Type B pancreatic cell (in vitro differentiated cells): Measurements from ENCODE around the gene DNAH14. TPM values are rescaled to one million over a fixed set of nuclear protein-coding genes. Genes with fewer than 3 reads are reported as not detected.
"Not testable (repeated sequence)": the region's sequence is repeated elsewhere in the genome, so short reads cannot be mapped to it uniquely, and the experiment has no call there.

Source experiments
- DNase-seq: peaks from one replicate; pipeline ENCODE4 v3.0.0; 2021; ENCODE audit warnings: mixed read lengths; ENCODE audit not compliant: unreplicated experiment; ENCODE audit errors: extremely low spot score
- H3K27ac Mint-ChIP-seq: 2 replicates; pipeline ENCODE4 v1.8.0; 2021; ENCODE audit warnings: mild to moderate bottlenecking, mixed read lengths
- H3K27me3 Mint-ChIP-seq: 2 replicates; pipeline ENCODE4 v1.8.0; 2021; ENCODE audit warnings: mixed read lengths
- H3K36me3 Mint-ChIP-seq: 2 replicates; pipeline ENCODE4 v1.8.0; 2021; ENCODE audit warnings: mixed read lengths
- H3K4me1 Mint-ChIP-seq: one replicate; pipeline ENCODE4 v1.8.0; 2021; ENCODE audit warnings: mixed read lengths; ENCODE audit not compliant: unreplicated experiment
- H3K4me3 Mint-ChIP-seq: 2 replicates; pipeline ENCODE4 v1.8.0; 2021; ENCODE audit warnings: mild to moderate bottlenecking, mixed read lengths
- H3K9me3 Mint-ChIP-seq: 2 replicates; pipeline ENCODE4 v1.8.0; 2021; ENCODE audit warnings: mixed read lengths
- total RNA-seq: library from RNA; stranded (reverse); gene quantifications from 2 replicates; pipeline ENCODE4 v1.2.1, GENCODE V29; 2021; ENCODE audit warnings: low replicate concordance
- TF ChIP-seq, protein P1 (sequence below): fragments of 200-600 bp; sonication (generic); conservative IDR thresholded peaks from 2 replicates; pipeline ENCODE4 v1.5.0; 2021; ENCODE audit warnings: antibody characterized with exemption, mild to moderate bottlenecking

Gene DNAH14
- total RNA-seq, 1 donor from 2014 or later = 42.1 TPM

DNA sequence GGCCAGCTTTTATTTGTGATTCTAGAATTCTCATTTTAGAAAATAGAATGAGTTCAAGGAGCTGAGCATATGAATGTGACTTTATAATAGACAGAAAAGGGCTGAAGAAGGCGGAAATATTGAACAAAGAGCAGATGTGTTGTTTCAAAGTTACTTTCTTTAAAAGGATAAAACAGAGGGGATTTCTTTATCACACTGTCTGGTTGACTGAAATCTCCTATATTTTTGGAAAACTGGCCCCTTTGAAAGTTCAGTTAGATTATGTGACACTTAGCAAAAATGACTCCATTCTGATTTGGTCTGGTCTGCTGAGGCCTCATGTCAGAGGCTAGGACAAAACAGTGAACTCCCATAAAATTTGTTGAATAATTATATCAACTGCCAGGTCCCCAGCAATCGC is 46.4 kb upstream of the DNAH14 start:
- Mint-ChIP-seq H3K9me3 (peaks cover 20% of the 10 kb centered on the region), H3K36me3 (peaks cover 3% of the 10 kb centered on the region), H3K27ac (no peak overlapping the region), H3K4me1 (peaks cover 15% of the 10 kb centered on the region), H3K27me3 (peaks cover 12% of the 10 kb centered on the region), H3K4me3 (no peak overlapping the region)
- DNase-seq = no peak
- TF ChIP-seq, protein P1, sequence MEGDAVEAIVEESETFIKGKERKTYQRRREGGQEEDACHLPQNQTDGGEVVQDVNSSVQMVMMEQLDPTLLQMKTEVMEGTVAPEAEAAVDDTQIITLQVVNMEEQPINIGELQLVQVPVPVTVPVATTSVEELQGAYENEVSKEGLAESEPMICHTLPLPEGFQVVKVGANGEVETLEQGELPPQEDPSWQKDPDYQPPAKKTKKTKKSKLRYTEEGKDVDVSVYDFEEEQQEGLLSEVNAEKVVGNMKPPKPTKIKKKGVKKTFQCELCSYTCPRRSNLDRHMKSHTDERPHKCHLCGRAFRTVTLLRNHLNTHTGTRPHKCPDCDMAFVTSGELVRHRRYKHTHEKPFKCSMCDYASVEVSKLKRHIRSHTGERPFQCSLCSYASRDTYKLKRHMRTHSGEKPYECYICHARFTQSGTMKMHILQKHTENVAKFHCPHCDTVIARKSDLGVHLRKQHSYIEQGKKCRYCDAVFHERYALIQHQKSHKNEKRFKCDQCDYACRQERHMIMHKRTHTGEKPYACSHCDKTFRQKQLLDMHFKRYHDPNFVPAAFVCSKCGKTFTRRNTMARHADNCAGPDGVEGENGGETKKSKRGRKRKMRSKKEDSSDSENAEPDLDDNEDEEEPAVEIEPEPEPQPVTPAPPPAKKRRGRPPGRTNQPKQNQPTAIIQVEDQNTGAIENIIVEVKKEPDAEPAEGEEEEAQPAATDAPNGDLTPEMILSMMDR = no peak

DNA sequence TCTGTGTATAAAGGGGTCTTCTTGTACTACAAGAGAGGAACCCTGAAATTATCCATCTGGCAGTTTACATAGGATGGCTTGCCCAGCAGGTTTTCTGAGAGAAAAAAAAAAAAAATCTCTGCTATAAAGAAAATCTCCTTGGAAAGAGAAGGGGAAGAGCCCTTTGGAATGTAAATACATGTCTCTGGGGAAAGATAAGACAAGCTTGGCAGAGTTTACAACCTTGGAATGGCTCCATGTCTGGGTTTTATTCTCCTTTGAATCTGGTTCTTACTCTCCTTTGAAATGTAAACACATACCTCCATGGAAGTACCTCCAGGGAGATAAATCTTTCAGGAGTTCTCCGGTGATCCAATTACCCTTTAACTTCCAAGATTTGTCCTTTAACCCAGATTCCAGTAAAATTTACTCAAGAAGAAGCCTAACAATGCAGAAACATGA is 45.1 kb upstream of the DNAH14 start:
- no peak overlapping the region for H3K4me3 Mint-ChIP-seq
- no peak for DNase-seq
- peaks cover 15% of the 10 kb centered on the region for H3K4me1 Mint-ChIP-seq
- H3K27me3 Mint-ChIP-seq = peaks cover 8% of the 10 kb centered on the region
- peaks cover 20% of the 10 kb centered on the region for H3K9me3 Mint-ChIP-seq
- TF ChIP-seq, protein P1 = no peak
- H3K27ac Mint-ChIP-seq = no peak overlapping the region
- H3K36me3 Mint-ChIP-seq = peaks cover 3% of the 10 kb centered on the region

DNA sequence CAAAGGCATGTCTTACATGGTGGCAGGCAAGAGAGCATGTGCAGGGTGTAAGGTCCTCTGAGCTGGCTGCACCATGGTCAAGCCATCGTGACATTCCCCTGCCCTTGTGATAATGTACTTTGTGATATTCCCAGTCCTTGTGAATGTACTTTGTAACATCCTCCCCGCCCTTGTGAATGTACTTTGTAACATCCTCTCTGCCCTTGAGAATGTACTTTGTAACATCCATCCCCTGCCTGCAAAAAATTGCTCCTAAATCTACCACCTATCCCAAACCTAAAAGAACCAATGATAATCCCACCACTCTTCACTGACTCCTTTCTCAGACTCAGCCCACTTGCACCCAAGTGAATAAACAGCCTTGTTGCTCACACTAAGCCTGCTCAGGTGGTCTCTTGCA is 44.1 kb upstream of the DNAH14 start:
- H3K4me3 Mint-ChIP-seq, H3K36me3 Mint-ChIP-seq, H3K27ac Mint-ChIP-seq, DNase-seq, H3K27me3 Mint-ChIP-seq: not testable (repeated sequence)
- H3K4me1 Mint-ChIP-seq = peaks cover 15% of the 10 kb centered on the region
- peaks cover 20% of the 10 kb centered on the region for H3K9me3 Mint-ChIP-seq

DNA sequence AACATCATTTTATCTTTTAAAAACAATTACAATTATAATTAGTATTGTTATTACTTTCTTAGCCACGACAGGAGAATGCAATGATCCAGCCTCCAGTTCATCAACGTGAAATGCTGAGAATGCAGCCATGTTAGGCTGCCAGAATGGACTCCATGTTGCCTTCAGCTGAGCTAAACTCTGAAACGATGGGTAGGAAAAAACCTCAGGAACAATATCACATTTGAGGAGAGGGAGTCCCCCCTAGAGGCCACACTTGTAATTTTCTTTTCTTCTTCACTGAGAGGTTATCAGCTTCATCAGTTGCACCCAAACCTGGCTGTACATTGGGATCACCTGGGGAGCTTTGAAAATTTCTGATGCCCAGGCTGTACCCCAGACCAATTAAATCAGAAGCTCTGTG is 34.6 kb upstream of the DNAH14 start:
- TF ChIP-seq, protein P1 = peak; percentile 67
- Mint-ChIP-seq H3K9me3 (peaks cover 7% of the 10 kb centered on the region), H3K4me1 (no peaks in the 10 kb centered on the region), H3K27ac (no peak overlapping the region), H3K36me3 (no peaks in the 10 kb centered on the region), H3K4me3 (no peak overlapping the region), H3K27me3 (peaks cover 3% of the 10 kb centered on the region)
- no peak for DNase-seq

DNA sequence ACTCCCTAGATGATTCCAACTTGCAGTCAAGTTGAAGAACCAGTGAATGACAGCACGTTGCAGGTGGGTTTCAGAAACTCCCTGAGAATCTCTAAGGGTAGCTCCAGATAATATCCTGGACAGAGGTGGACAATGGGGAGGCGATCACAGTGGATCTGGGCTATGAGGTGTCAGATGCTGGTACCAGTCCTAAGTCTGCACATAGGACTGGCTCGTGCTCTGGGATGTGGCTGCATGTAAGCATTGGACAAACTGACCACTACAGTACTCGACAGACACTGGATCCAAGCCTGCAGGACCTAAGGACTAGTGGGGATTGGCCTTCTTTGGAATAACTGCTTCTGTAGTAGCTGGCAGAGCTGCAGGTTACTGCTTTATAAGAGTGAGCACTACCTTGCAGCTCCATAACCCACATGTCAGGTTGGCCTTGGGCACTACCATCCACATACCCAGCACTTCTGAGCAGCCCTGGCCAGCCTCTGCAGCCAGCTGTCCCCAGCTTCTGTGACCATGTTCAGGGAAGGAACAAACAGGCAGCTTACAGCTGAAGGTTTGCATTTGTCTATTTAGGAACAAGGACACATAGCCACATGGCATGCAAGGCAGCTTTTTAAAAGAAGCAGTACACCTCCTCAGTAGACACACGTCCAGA is 33.2 kb upstream of the DNAH14 start:
- no peak overlapping the region for H3K4me3 Mint-ChIP-seq
- H3K36me3 Mint-ChIP-seq = no peaks in the 10 kb centered on the region
- TF ChIP-seq, protein P1 = no peak
- no peak overlapping the region for H3K27ac Mint-ChIP-seq
- DNase-seq = no peak
- peaks cover 6% of the 10 kb centered on the region for H3K27me3 Mint-ChIP-seq
- no peaks in the 10 kb centered on the region for H3K4me1 Mint-ChIP-seq
- H3K9me3 Mint-ChIP-seq = peaks cover 7% of the 10 kb centered on the region

DNA sequence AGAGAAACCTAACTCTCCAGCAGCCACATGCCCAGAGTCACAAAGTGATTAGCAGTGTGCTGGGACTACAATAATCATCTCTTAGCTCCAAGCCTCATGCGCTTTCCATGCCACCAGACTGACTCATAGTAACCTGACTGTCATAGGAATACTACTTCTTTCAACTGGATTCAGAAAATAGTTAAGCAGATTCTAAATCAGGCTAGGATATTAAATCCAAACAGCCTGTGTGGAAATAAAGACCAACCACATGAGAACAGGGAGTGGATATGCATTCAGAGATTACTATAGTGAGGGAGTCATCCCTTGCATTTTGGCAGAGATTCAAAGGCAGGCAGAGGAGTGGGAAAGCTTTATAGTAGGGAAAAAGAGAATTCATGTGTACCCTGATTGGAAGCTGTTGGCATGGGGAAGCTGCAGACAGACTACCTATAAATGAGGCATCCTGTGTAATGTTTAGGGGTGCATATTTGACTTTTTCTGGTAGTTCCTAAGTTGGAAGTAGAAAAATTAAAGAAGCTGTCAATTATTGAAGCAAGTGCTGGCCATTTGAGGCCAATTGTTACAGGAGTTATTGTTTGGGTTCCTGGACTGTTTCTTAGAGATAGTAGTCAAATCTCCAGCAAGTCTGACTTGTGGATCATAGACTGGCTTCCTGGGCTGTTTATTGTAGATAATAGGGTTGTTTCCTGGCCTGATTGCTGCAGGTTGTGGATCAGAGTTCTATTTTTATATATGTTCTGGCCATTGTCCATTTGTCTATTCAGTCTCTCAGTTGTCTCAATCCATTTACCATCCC is 31.7 kb upstream of the DNAH14 start:
- TF ChIP-seq, protein P1 = no peak
- Mint-ChIP-seq H3K4me3 (no peak overlapping the region), H3K27ac (no peak overlapping the region), H3K4me1 (no peaks in the 10 kb centered on the region), H3K36me3 (no peaks in the 10 kb centered on the region), H3K9me3 (peaks cover 7% of the 10 kb centered on the region), H3K27me3 (peaks cover 8% of the 10 kb centered on the region)
- no peak for DNase-seq
